Measurements from ENCODE around the gene ZNF787.

DNA sequence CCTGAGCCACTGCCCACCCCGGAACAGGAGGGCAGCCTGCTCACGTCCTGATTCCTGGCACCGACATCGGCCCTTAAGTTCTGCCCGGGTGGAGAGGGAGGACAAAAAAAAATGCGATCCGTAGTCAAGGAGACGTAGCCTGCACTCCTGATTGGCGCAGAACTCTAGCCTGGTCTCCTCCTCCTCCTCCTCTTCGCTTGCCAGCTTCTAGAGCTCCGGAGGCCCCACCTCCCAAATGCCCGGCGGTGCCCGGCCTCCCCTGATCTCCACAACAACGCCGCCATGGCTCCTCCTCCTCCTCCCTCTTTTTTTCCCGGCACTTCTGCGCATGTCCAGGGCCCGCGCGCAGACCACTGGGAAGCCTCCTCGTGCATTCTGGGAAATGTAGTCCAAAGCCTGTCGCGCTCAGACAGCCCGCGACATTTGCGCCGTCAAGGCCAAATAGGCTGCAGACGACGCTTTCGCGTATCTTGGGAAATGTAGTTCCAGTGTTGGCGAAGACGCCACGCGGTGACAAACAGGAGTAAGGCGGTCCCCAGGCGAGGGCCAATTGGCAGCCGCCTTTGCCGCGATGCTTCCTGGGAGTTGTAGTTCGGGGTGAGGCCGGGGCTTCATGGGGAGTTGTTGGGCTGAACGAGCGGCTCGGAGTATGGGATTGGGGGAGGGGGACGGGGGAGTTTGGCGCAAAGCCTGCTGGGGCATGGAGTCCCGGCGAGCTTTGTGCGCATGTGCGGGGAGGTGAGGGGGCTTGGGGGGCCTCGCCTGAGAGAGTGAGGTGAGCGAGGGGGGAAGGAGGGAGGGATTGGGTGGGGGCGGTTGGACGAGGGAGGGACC lies 19.7 kb upstream of the ZNF787 start, which contains the start of gene ZNF444:
- TF ChIP-seq EZH2phosphoT487 (conservative IDR thresholded peaks at IDR 0.05; ENCODE audit: low read length) = no peak
- TF ChIP-seq, protein P1, sequence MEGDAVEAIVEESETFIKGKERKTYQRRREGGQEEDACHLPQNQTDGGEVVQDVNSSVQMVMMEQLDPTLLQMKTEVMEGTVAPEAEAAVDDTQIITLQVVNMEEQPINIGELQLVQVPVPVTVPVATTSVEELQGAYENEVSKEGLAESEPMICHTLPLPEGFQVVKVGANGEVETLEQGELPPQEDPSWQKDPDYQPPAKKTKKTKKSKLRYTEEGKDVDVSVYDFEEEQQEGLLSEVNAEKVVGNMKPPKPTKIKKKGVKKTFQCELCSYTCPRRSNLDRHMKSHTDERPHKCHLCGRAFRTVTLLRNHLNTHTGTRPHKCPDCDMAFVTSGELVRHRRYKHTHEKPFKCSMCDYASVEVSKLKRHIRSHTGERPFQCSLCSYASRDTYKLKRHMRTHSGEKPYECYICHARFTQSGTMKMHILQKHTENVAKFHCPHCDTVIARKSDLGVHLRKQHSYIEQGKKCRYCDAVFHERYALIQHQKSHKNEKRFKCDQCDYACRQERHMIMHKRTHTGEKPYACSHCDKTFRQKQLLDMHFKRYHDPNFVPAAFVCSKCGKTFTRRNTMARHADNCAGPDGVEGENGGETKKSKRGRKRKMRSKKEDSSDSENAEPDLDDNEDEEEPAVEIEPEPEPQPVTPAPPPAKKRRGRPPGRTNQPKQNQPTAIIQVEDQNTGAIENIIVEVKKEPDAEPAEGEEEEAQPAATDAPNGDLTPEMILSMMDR (IDR thresholded peaks at IDR 0.05; ENCODE audit: insufficient read depth, low read length, poor library complexity, severe bottlenecking) = no peak
